Calu3 (cell line): ENCODE data around the gene TNPO2. TPM values are rescaled to one million over a fixed set of nuclear protein-coding genes. Genes with fewer than 3 reads are reported as not detected.
"Not testable (repeated sequence)": the region's sequence is repeated elsewhere in the genome, so short reads cannot be mapped to it uniquely, and the experiment has no call there.

Experiments
- BruUV-seq: library from RNA; stranded (reverse); fragments of 400-500 nt; replicated peaks from 2 replicates; lab custom pipeline; 2021; lab: Mats Ljungman, UMichigan
- CTCF ChIA-PET: fragments of 300-600 bp; sonication (Branson Sonifier 250); formaldehyde crosslinking; loops from one replicate; lab custom pipeline; 2022; ENCODE audit warnings: antibody characterized with exemption; lab: Charles Lee
- DNase-seq: peaks from one replicate; pipeline ENCODE4 v3.0.0; 2022
- H3K27ac Mint-ChIP-seq: one replicate; pipeline ENCODE4 v1.8.0; 2022; ENCODE audit warnings: mixed read lengths; ENCODE audit not compliant: unreplicated experiment
- H3K27me3 Mint-ChIP-seq: one replicate; pipeline ENCODE4 v1.8.0; 2022; ENCODE audit warnings: mixed read lengths; ENCODE audit not compliant: unreplicated experiment
- H3K36me3 Mint-ChIP-seq: one replicate; pipeline ENCODE4 v1.8.0; 2022; ENCODE audit warnings: mild to moderate bottlenecking, moderate library complexity, mixed read lengths; ENCODE audit not compliant: insufficient read depth, unreplicated experiment
- H3K4me1 Mint-ChIP-seq: one replicate; pipeline ENCODE4 v1.8.0; 2022; ENCODE audit warnings: mild to moderate bottlenecking, low read depth, mixed read lengths; ENCODE audit not compliant: unreplicated experiment
- H3K4me3 Mint-ChIP-seq: one replicate; pipeline ENCODE4 v1.8.0; 2022; ENCODE audit warnings: mild to moderate bottlenecking, low read depth, moderate library complexity, mixed read lengths; ENCODE audit not compliant: unreplicated experiment
- H3K9me3 Mint-ChIP-seq: one replicate; pipeline ENCODE4 v1.8.0; 2022; ENCODE audit warnings: low read depth, mixed read lengths; ENCODE audit not compliant: unreplicated experiment
- intact Hi-C: fragments of 100-400 bp; cut with micrococcal nuclease; formaldehyde crosslinking; loops from one replicate; pipeline ENCODE4 v1.10.0; 2022; ENCODE audit not compliant: unreplicated experiment
- total RNA-seq: library from RNA; stranded (reverse); gene quantifications from 2 replicates; pipeline ENCODE4 v1.2.3, GENCODE V29; 2022
- TF ChIP-seq, protein P1 (sequence below): fragments of 200-600 bp; IDR thresholded peaks from one replicate; pipeline ENCODE4 v1.8.0; 2022; ENCODE audit warnings: antibody characterized with exemption; ENCODE audit not compliant: unreplicated experiment

The TNPO2 gene
- total RNA-seq, 1 experiment from 2014 or later, result 67.0 TPM

DNA sequence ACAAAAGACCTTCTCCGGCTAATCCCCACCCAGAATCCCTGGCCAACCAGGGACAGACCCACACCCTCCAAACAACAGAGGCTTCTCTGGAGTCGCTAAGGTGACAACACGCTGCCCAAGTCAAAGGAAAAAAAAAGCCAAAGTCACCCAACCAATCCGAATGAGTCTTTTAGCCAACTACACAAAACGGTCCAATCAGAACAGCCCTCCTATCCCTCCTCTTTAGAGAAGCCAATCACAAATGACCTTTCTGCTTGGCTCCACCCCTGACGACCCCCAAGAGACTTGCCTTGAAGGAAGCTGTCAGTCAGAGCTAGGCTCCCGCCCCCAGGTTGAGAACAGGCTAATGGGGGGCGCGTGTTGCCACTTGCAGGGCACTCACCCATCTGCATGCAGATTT is 20.7 kb downstream of the TNPO2 start:
- Mint-ChIP-seq H3K36me3 (peaks cover 34% of the 10 kb centered on the region), H3K9me3 (no peaks in the 10 kb centered on the region), H3K4me3 (no peak overlapping the region), H3K4me1 (no peaks in the 10 kb centered on the region), H3K27me3 (no peaks in the 10 kb centered on the region), H3K27ac (no peak overlapping the region)
- TF ChIP-seq, protein P1, sequence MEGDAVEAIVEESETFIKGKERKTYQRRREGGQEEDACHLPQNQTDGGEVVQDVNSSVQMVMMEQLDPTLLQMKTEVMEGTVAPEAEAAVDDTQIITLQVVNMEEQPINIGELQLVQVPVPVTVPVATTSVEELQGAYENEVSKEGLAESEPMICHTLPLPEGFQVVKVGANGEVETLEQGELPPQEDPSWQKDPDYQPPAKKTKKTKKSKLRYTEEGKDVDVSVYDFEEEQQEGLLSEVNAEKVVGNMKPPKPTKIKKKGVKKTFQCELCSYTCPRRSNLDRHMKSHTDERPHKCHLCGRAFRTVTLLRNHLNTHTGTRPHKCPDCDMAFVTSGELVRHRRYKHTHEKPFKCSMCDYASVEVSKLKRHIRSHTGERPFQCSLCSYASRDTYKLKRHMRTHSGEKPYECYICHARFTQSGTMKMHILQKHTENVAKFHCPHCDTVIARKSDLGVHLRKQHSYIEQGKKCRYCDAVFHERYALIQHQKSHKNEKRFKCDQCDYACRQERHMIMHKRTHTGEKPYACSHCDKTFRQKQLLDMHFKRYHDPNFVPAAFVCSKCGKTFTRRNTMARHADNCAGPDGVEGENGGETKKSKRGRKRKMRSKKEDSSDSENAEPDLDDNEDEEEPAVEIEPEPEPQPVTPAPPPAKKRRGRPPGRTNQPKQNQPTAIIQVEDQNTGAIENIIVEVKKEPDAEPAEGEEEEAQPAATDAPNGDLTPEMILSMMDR, result no peak
- intact Hi-C loops, result no loop called here
- no TSS peak for BruUV-seq
- no peak for DNase-seq
- CTCF ChIA-PET, result no interaction called here

DNA sequence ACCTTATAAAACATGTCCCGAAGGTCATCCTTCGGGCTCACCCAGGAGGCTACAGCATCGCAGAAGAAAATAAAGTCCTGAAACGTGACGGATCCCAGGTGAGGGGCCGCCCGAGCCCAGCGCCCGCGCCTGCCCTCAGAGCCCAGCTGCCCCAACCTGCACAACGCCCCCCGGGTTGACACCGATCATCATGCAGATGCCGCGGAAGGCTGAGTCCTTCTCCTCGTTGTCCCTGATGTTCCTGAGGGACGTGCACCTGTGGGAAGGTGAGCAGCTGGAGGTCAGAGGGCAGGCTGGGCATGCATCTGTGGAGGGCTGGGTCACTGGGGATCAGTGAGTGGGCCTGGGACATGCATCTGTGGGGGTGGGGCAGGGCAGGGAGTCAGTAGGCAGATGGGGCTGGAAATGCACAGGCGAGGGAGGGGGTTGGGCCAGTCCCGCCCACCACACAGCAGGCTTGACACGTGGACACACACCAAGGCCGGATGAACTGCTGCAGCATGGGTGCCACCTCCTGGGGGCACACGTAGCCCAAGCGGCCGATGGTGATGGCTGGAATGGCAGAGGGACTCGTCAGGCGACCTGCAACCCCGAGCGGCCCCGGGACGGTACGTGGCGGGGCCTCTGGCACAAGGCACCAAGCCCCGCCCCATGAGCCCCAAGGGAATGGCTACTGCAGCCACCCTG is 22.0 kb downstream of the TNPO2 start:
- Mint-ChIP-seq H3K27ac (no peak overlapping the region), H3K4me3 (no peak overlapping the region), H3K27me3 (no peaks in the 10 kb centered on the region), H3K36me3 (peaks cover 26% of the 10 kb centered on the region), H3K4me1 (no peaks in the 10 kb centered on the region), H3K9me3 (no peaks in the 10 kb centered on the region)
- no peak for DNase-seq
- CTCF ChIA-PET, result no interaction called here
- intact Hi-C loops, result no loop called here
- TF ChIP-seq, protein P1, result no peak
- BruUV-seq, result no TSS peak

DNA sequence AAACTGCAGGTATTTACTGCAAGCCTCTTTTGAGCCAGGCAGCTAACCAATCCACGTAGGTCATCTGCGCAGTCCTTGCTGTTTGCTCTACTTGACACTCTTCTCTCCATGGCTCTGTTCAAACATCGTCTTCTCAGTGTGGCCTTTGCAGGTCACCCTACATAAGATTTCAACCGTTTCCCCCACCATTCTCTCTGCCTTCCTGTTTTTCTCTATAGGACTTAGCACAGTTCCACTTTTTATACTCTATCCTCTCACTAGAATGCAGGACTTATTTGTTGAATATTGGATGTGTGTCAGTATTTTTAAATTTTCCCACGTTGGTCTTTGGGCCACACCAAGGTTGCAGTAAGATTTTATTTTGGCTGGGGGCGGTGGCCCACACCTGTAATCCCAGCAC is 25.6 kb downstream of the TNPO2 start:
- DNase-seq, result no peak
- H3K4me3 Mint-ChIP-seq, result no peak overlapping the region
- CTCF ChIA-PET, result no interaction called here
- no peak overlapping the region for H3K27ac Mint-ChIP-seq
- BruUV-seq, result no TSS peak
- TF ChIP-seq, protein P1, result no peak
- H3K4me1 Mint-ChIP-seq, result no peaks in the 10 kb centered on the region
- H3K27me3 Mint-ChIP-seq, result no peaks in the 10 kb centered on the region
- peaks cover 29% of the 10 kb centered on the region for H3K36me3 Mint-ChIP-seq
- no peaks in the 10 kb centered on the region for H3K9me3 Mint-ChIP-seq
- intact Hi-C loops, result no loop called here

DNA sequence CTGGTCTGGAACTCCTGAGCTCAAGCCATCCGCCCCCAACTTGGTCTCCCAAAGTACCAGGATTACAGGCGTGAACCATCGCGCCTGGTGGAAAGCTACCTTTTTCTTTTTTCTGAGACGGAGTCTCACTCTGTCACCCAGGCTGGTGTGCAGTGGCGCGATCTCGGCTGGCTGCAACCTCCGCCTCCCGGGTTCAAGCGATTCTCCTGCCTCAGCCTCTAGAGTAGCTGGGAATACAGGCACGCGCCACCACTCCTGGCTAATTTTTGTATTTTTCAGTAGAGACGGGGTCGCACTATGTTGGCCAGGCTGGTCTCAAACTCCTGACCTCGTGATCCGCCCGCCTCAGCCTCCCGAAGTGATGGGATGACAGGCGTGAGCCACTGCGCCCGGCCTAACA is 26.3 kb downstream of the TNPO2 start:
- H3K27me3 Mint-ChIP-seq, H3K9me3 Mint-ChIP-seq, H3K27ac Mint-ChIP-seq, BruUV-seq, CTCF ChIA-PET, H3K4me1 Mint-ChIP-seq, intact Hi-C loops, DNase-seq: not testable (repeated sequence)
- peak overlapping the region; percentile 70 for H3K4me3 Mint-ChIP-seq
- H3K36me3 Mint-ChIP-seq, result peaks cover 28% of the 10 kb centered on the region
